HepG2 (cell line): Measurements from ENCODE around the gene STMN1. TPM values are rescaled to one million over a fixed set of nuclear protein-coding genes. Genes with fewer than 3 reads are reported as not detected.
A peak's percentile ranks its signal among the peaks of the same experiment; 100 is the strongest.

Experiments
- CEBPZ ChIP-seq: IDR thresholded peaks from 2 replicates; pipeline ENCODE4 v1.6.1; 2012; ENCODE audit warnings: low read length, improper control_type of control experiment
- FIP1L1 ChIP-seq: fragments of 200-400 bp; formaldehyde crosslinking; IDR thresholded peaks from 2 replicates; pipeline ENCODE4 v1.6.1; 2018; ENCODE audit warnings: low read depth, mild to moderate bottlenecking, low read length, moderate library complexity, borderline replicate concordance; ENCODE audit not compliant: insufficient read depth
- NR3C1 ChIP-seq: sonication (generic); formaldehyde crosslinking; IDR thresholded peaks from 2 replicates; pipeline ENCODE4 v1.4.0; 2020; ENCODE audit warnings: missing genetic modification reagents
- PAXIP1 ChIP-seq: sonication (generic); formaldehyde crosslinking; conservative IDR thresholded peaks from 2 replicates; pipeline ENCODE4 v1.4.0; 2020; ENCODE audit warnings: mild to moderate bottlenecking, missing genetic modification reagents, moderate library complexity
- RBM22 ChIP-seq: fragments of 200-400 bp; formaldehyde crosslinking; optimal IDR thresholded peaks from 2 replicates; pipeline ENCODE3; 2017; ENCODE audit warnings: mild to moderate bottlenecking, low read length, moderate library complexity
- ZHX1 ChIP-seq: sonication (generic); formaldehyde crosslinking; IDR thresholded peaks from 2 replicates; pipeline ENCODE4 v1.8.1; 2022; ENCODE audit warnings: low read depth, mild to moderate bottlenecking, missing genetic modification reagents
- ZNF263 ChIP-seq: sonication (generic); formaldehyde crosslinking; IDR thresholded peaks from 2 replicates; pipeline ENCODE4 v1.4.0; 2020; ENCODE audit warnings: missing genetic modification reagents
- ZNF609 ChIP-seq: sonication (generic); formaldehyde crosslinking; IDR thresholded peaks from 2 replicates; pipeline ENCODE4 v1.4.0; 2020; ENCODE audit warnings: mild to moderate bottlenecking, missing genetic modification reagents, borderline replicate concordance
- polyA plus RNA-seq, 8 experiments: library from polyadenylated mRNA; depleted of rRNA in 3 of 8; stranded (reverse) in 7 of 8; unstranded in 1 of 8; fragments of >200 nt; fragmentation: Illumina TruSeq in 4 of 8; extraction: Trizol in 4 of 8; gene quantifications; 2 replicates each; pipeline versions ENCODE4 v1.2.1 to v1.2.3, GENCODE V29; 2011 to 2016; ENCODE audit warnings: low read depth in 4 of 8, missing spikeins in 1 of 8, mixed read lengths in 1 of 8; ENCODE audit not compliant: insufficient read depth in 1 of 8
- total RNA-seq, 5 experiments: library from RNA; depleted of rRNA; stranded (reverse); fragments of >200 nt; fragmentation: Illumina TruSeq; extraction: Trizol; gene quantifications; 2 replicates each; pipeline ENCODE4 v1.2.3, GENCODE V29; 2016; ENCODE audit warnings: low read depth in 1 of 5

The STMN1 gene
- total and polyA plus RNA-seq, 2 of the 13 experiments (the other 11 are each of a cell fraction or from before 2014, with no cell fraction given) = 45.9 to 409 TPM

- TF ChIP-seq ZNF609 (CRISPR knock-in tag) = no peak
- no peak for TF ChIP-seq NR3C1
- no peak; the same call in 1 of the 2 replicates for TF ChIP-seq ZNF263
- TF ChIP-seq PAXIP1 (CRISPR knock-in tag) = 0 out of 2 replicates have a peak, but pooled peaks have one; percentile 25
- TF ChIP-seq CEBPZ = no peak
- peak; percentile 16 for TF ChIP-seq RBM22
- no peak for TF ChIP-seq FIP1L1
- TF ChIP-seq ZHX1 (CRISPR knock-in tag) = no peak
Measured at GRCh38 chr1:25873120-25873519, 33.1 kb downstream of the STMN1 start (continued).
